Endothelial cell of umbilical vein (primary cell): Measurements from ENCODE around the gene GARIN6. TPM values are rescaled to one million over a fixed set of nuclear protein-coding genes. Genes with fewer than 3 reads are reported as not detected.

Experiments used
- BruUV-seq: library from RNA; stranded (reverse); fragments of 400-500 nt; replicated peaks from 2 replicates; lab custom pipeline; 2021; lab: Mats Ljungman, UMichigan
- CTCF ChIA-PET: fragments of 300-600, 350-600 bp; sonication (Branson Sonifier 250); formaldehyde crosslinking; loops from one replicate; lab custom pipeline; 2021; ENCODE audit warnings: antibody characterized with exemption, inconsistent platforms; lab: Charles Lee
- POLR2A ChIA-PET: fragments of 300-600, 350-600 bp; sonication (Branson Sonifier 250); formaldehyde crosslinking; loops from one replicate; lab custom pipeline; 2021; ENCODE audit warnings: antibody characterized with exemption, inconsistent platforms; lab: Charles Lee
- DNase-seq: peaks from one replicate; pipeline ENCODE4 v3.0.0-alpha.2; 2011; ENCODE audit warnings: low read depth, low spot score
- FAIRE-seq: peaks from 2 replicates; lab custom pipeline; 2011; peaks lifted over from hg19 to GRCh38; lab: Jason Lieb, UNC
- H2AFZ ChIP-seq: 2 replicates; pipeline ENCODE4 v1.6.0; 2012; ENCODE audit warnings: low read depth, low read length, control low read depth, inconsistent platforms
- H3K27ac ChIP-seq: 2 replicates; pipeline ENCODE4 v1.5.1; 2011; ENCODE audit warnings: low read depth, mild to moderate bottlenecking, control low read depth, low read length, moderate library complexity; ENCODE audit not compliant: insufficient read depth
- H3K27me3 ChIP-seq, 2 experiments: 2 replicates each; pipeline versions ENCODE4 v1.6.0 to v1.6.1; 2011; ENCODE audit warnings: low read length in 2 of 2, mixed read lengths in 1 of 2; ENCODE audit not compliant: control insufficient read depth in 2 of 2, insufficient read depth in 2 of 2
- H3K36me3 ChIP-seq, 2 experiments: 2 replicates in 1 of 2; 3 replicates in 1 of 2; pipeline ENCODE4 v1.5.1; 2011; ENCODE audit warnings: low read length in 2 of 2, mild to moderate bottlenecking in 1 of 2, moderate library complexity in 1 of 2; ENCODE audit not compliant: control insufficient read depth in 2 of 2, insufficient read depth in 2 of 2; ENCODE audit errors: extremely low read depth in 1 of 2
- H3K4me1 ChIP-seq: 3 replicates; pipeline ENCODE4 v1.5.1; 2011; ENCODE audit warnings: mild to moderate bottlenecking, low read length; ENCODE audit not compliant: control insufficient read depth, insufficient read depth; ENCODE audit errors: extremely low read depth
- H3K4me2 ChIP-seq: 2 replicates; pipeline ENCODE4 v1.6.1; 2011; ENCODE audit warnings: low read length, control low read depth, mixed read lengths; ENCODE audit not compliant: insufficient read depth
- H3K4me3 ChIP-seq, 3 experiments: fragments of 200-600 bp in 1 of 3; sonication (generic), shearing (Covaris generic) in 1 of 3; replicated peaks in 1 of 3; 2 replicates each; pipeline ENCODE4 v1.5.1; 2011 to 2016; ENCODE audit warnings: control low read depth in 3 of 3, low read length in 3 of 3, mild to moderate bottlenecking in 2 of 3, inconsistent platforms in 1 of 3, low read depth in 1 of 3, moderate library complexity in 1 of 3; ENCODE audit not compliant: insufficient read depth in 1 of 3
- H3K79me2 ChIP-seq: 2 replicates; pipeline ENCODE4 v1.6.0; 2012; ENCODE audit warnings: low read length, inconsistent platforms; ENCODE audit not compliant: control insufficient read depth, insufficient read depth
- H3K9ac ChIP-seq: replicated peaks from 2 replicates; pipeline ENCODE3; 2011; ENCODE audit warnings: low read length, control low read depth; ENCODE audit not compliant: insufficient read depth; ENCODE audit errors: extremely low read depth
- H3K9me1 ChIP-seq: replicated peaks from 3 replicates; pipeline ENCODE4 v1.6.0; 2011; ENCODE audit warnings: mild to moderate bottlenecking, low read length; ENCODE audit not compliant: control insufficient read depth, insufficient read depth; ENCODE audit errors: extremely low read depth
- H3K9me3 ChIP-seq: replicated peaks from 2 replicates; pipeline ENCODE4 v1.5.1; 2012; ENCODE audit warnings: low read length, inconsistent platforms; ENCODE audit not compliant: control insufficient read depth, insufficient read depth
- H4K20me1 ChIP-seq: replicated peaks from 2 replicates; pipeline ENCODE3; 2011; ENCODE audit warnings: mild to moderate bottlenecking, low read length; ENCODE audit not compliant: control insufficient read depth, insufficient read depth; ENCODE audit errors: extremely low read depth
- EZH2 ChIP-seq: IDR thresholded peaks from 2 replicates; pipeline ENCODE4 v1.6.1; 2012; ENCODE audit warnings: borderline replicate concordance, low read depth, mild to moderate bottlenecking, moderate library complexity, low read length, inconsistent platforms; ENCODE audit not compliant: severe bottlenecking
- FOS ChIP-seq: IDR thresholded peaks from 2 replicates; pipeline ENCODE4 v1.6.1; 2011; ENCODE audit warnings: mild to moderate bottlenecking, low read length, moderate library complexity, borderline replicate concordance; ENCODE audit not compliant: insufficient read depth
- GATA2 ChIP-seq: IDR thresholded peaks from 2 replicates; pipeline ENCODE4 v1.7.0; 2011; ENCODE audit warnings: low read depth, mild to moderate bottlenecking, moderate library complexity, mixed read lengths, low read length; ENCODE audit not compliant: insufficient read length, insufficient read depth
- JUN ChIP-seq: IDR thresholded peaks from 2 replicates; pipeline ENCODE4 v1.6.1; 2011; ENCODE audit warnings: borderline replicate concordance, low read depth; ENCODE audit not compliant: insufficient read length, insufficient read depth
- MYC ChIP-seq: IDR thresholded peaks from one replicate; pipeline ENCODE4 v1.6.1; 2011; ENCODE audit warnings: mild to moderate bottlenecking, low read depth, low read length
- POLR2A ChIP-seq: IDR thresholded peaks from 2 replicates; pipeline ENCODE4 v1.6.1; 2012; ENCODE audit warnings: low read depth, mild to moderate bottlenecking, control low read depth, low read length
- POLR2AphosphoS5 ChIP-seq: IDR thresholded peaks from 2 replicates; pipeline ENCODE4 v1.6.1; 2012; ENCODE audit warnings: low read depth, mild to moderate bottlenecking, control low read depth, low read length, moderate library complexity; ENCODE audit not compliant: insufficient read depth
- dilution Hi-C: fragments of 300-500 bp; cut with MboI; formaldehyde crosslinking; loops from one replicate; pipeline ENCODE4 v1.15.0; 2019; ENCODE audit warnings: low sequenced_read_pairs; ENCODE audit not compliant: extremely low pct_ligation_motif_present
- intact Hi-C: fragments of 100-400 bp; cut with micrococcal nuclease; formaldehyde crosslinking; loops from one replicate; pipeline ENCODE4 v1.10.0; 2022
- polyA plus RNA-seq, 4 experiments: library from polyadenylated mRNA; depleted of rRNA in 3 of 4; stranded (reverse) in 3 of 4; unstranded in 1 of 4; fragments of >200 nt; gene quantifications; 2 replicates each; pipeline versions ENCODE4 v1.2.1 to v1.2.3, GENCODE V29; 2011 to 2012; ENCODE audit warnings: missing spikeins in 1 of 4
- total RNA-seq: library from RNA; stranded (reverse); gene quantifications from 2 replicates; pipeline ENCODE4 v1.2.3, GENCODE V29; 2021
- TF ChIP-seq, protein P1 (sequence below): IDR thresholded peaks from 2 replicates; pipeline ENCODE4 v1.6.1; 2011; ENCODE audit not compliant: insufficient read depth, insufficient read length
- TF ChIP-seq, protein P2 (sequence below), 2 donors: IDR thresholded peaks; 1 replicate in 1 of 2; 2 replicates in 1 of 2; pipeline ENCODE4 v1.5.1; 2011; ENCODE audit warnings: low read length in 2 of 2, mild to moderate bottlenecking in 2 of 2, moderate library complexity in 2 of 2, control low read depth in 1 of 2, inconsistent platforms in 1 of 2, low read depth in 1 of 2; ENCODE audit not compliant: insufficient read depth in 1 of 2; ENCODE audit errors: extremely low read depth in 1 of 2

The GARIN6 gene
- total and polyA plus RNA-seq, 2 donors (not counting 3 experiments of a cell fraction or from before 2014, with no cell fraction given): not detected

DNA sequence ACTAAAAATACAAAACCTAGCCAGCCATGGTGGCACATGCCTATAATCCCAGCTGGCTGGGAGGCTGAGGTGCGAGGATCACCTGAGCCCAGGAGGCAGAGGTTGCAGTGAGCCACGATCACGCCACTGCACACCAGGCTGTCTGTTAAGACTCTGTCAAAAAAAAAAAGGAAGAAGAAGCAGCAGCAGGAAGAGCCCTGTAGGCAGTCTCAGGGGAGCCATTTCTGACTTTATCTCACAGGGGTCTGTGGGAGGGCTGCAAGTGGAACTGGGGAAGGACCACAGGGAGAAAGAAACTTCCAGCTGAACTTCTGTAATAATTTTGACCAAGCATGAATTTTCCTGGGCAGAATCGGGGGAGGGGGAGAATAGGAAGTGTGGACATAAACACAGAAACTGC lies 32.7 kb downstream of the GARIN6 start:
- H3K9ac ChIP-seq: no peak overlapping the region
- H3K36me3 ChIP-seq: no peaks in the 10 kb centered on the region
- no peak for TF ChIP-seq MYC
- TF ChIP-seq, protein P1, sequence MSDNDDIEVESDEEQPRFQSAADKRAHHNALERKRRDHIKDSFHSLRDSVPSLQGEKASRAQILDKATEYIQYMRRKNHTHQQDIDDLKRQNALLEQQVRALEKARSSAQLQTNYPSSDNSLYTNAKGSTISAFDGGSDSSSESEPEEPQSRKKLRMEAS: no peak
- no peak for TF ChIP-seq GATA2
- no peak for TF ChIP-seq FOS
- no peak for TF ChIP-seq POLR2A
- TF ChIP-seq POLR2AphosphoS5: no peak
- TF ChIP-seq JUN: no peak
- no peak for TF ChIP-seq EZH2
- TF ChIP-seq, protein P2, sequence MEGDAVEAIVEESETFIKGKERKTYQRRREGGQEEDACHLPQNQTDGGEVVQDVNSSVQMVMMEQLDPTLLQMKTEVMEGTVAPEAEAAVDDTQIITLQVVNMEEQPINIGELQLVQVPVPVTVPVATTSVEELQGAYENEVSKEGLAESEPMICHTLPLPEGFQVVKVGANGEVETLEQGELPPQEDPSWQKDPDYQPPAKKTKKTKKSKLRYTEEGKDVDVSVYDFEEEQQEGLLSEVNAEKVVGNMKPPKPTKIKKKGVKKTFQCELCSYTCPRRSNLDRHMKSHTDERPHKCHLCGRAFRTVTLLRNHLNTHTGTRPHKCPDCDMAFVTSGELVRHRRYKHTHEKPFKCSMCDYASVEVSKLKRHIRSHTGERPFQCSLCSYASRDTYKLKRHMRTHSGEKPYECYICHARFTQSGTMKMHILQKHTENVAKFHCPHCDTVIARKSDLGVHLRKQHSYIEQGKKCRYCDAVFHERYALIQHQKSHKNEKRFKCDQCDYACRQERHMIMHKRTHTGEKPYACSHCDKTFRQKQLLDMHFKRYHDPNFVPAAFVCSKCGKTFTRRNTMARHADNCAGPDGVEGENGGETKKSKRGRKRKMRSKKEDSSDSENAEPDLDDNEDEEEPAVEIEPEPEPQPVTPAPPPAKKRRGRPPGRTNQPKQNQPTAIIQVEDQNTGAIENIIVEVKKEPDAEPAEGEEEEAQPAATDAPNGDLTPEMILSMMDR (IDR thresholded peaks at IDR 0.05; ENCODE audit: extremely low read depth in 1 of 2, insufficient read depth in 1 of 2, low read depth in 1 of 2, low read length in 2 of 2): no peak
- FAIRE-seq (no peak), DNase-seq (no peak)
- POLR2A ChIA-PET: no interaction called here
- no peaks in the 10 kb centered on the region for H3K27me3 ChIP-seq
- no peak overlapping the region for H3K4me2 ChIP-seq
- CTCF ChIA-PET: no interaction called here
- no peaks in the 10 kb centered on the region for H4K20me1 ChIP-seq
- no peak overlapping the region for H2AFZ ChIP-seq
- no peaks in the 10 kb centered on the region for H3K9me1 ChIP-seq
- H3K4me1 ChIP-seq: no peaks in the 10 kb centered on the region
- no peak overlapping the region for H3K4me3 ChIP-seq
- no peaks in the 10 kb centered on the region for H3K79me2 ChIP-seq
- dilution Hi-C loops: no loop called here
- no peak overlapping the region for H3K27ac ChIP-seq
- H3K9me3 ChIP-seq: no peaks in the 10 kb centered on the region
- intact Hi-C loops: no loop called here
- BruUV-seq: no TSS peak
